PC-9 (cell line): ENCODE measurements around the gene CXCL10. TPM values are rescaled to one million over a fixed set of nuclear protein-coding genes. Genes with fewer than 3 reads are reported as not detected.

Experiments
- BruUV-seq: library from RNA; stranded (reverse); fragments of 400-500 nt; replicated peaks from 2 replicates; lab custom pipeline; 2021; lab: Mats Ljungman, UMichigan
- CTCF ChIA-PET: fragments of 300-600 bp; sonication (Branson Sonifier 250); formaldehyde crosslinking; loops from one replicate; lab custom pipeline; 2022; ENCODE audit warnings: antibody characterized with exemption; lab: Charles Lee
- POLR2A ChIA-PET: fragments of 300-600 bp; sonication (Branson Sonifier 250); formaldehyde crosslinking; loops from one replicate; lab custom pipeline; 2022; ENCODE audit warnings: antibody characterized with exemption; ENCODE audit not compliant: unreplicated experiment; lab: Charles Lee
- DNase-seq, 2 experiments: peaks; one replicate each; pipeline versions ENCODE4 v3.0.0 to v3.0.0-alpha.2; 2015 to 2022; ENCODE audit warnings: mixed read lengths in 1 of 2
- H2AFZ ChIP-seq: fragments of 200-600 bp; sonication (generic); 2 replicates; pipeline ENCODE4 v1.8.1; 2017; ENCODE audit warnings: antibody characterized with exemption
- H3F3A ChIP-seq: fragments of 200-600 bp; sonication (generic); 2 replicates; pipeline ENCODE4 v1.8.1; 2017; ENCODE audit warnings: antibody characterized with exemption, mild to moderate bottlenecking, low read depth; ENCODE audit not compliant: insufficient read depth
- H3K27ac ChIP-seq: fragments of 200-600 bp; sonication (generic); 2 replicates; pipeline ENCODE4 v1.6.1; 2016; ENCODE audit warnings: mixed run types
- H3K27me3 ChIP-seq: fragments of 200-600 bp; sonication (generic); 2 replicates; pipeline ENCODE4 v1.6.1; 2016; ENCODE audit warnings: low read depth, mixed run types; ENCODE audit not compliant: insufficient read depth
- H3K36me3 ChIP-seq: fragments of 200-600 bp; sonication (generic); 2 replicates; pipeline ENCODE4 v1.6.1; 2016; ENCODE audit warnings: low read depth, mixed run types
- H3K4me1 ChIP-seq: fragments of 200-600 bp; sonication (generic); replicated peaks from 2 replicates; pipeline ENCODE4 v1.6.1; 2016; ENCODE audit warnings: mixed run types; ENCODE audit not compliant: insufficient read depth
- H3K4me2 ChIP-seq: fragments of 200-600 bp; sonication (generic); 2 replicates; pipeline ENCODE4 v1.6.1; 2017; ENCODE audit warnings: mixed run types
- H3K4me3 ChIP-seq: fragments of 200-600 bp; sonication (generic); 2 replicates; pipeline ENCODE4 v1.6.1; 2016; ENCODE audit warnings: mixed run types
- H3K79me2 ChIP-seq: fragments of 200-600 bp; sonication (generic); 2 replicates; pipeline ENCODE4 v1.6.1; 2017; ENCODE audit warnings: low read depth, mixed run types
- H3K9me2 ChIP-seq: fragments of 200-600 bp; sonication (generic); 2 replicates; pipeline ENCODE4 v1.8.1; 2017; ENCODE audit warnings: mild to moderate bottlenecking; ENCODE audit not compliant: insufficient read depth
- H3K9me3 ChIP-seq: fragments of 200-600 bp; sonication (generic); 2 replicates; pipeline ENCODE4 v1.8.1; 2016; ENCODE audit warnings: low read depth; ENCODE audit not compliant: insufficient read depth
- H4K20me1 ChIP-seq: fragments of 200-600 bp; sonication (generic); 2 replicates; pipeline ENCODE4 v1.8.1; 2017; ENCODE audit not compliant: insufficient read depth
- EZH2 ChIP-seq: fragments of 200-600 bp; sonication (generic); IDR thresholded peaks from 2 replicates; pipeline ENCODE4 v1.8.0; 2017; ENCODE audit warnings: antibody characterized with exemption, low read depth
- intact Hi-C: fragments of 100-400 bp; cut with micrococcal nuclease; formaldehyde crosslinking; loops from one replicate; pipeline ENCODE4 v1.10.0; 2022; ENCODE audit not compliant: unreplicated experiment
- total RNA-seq: library from RNA; stranded (reverse); gene quantifications from 2 replicates; pipeline ENCODE4 v1.2.3, GENCODE V29; 2021
- TF ChIP-seq, protein P1 (sequence below): fragments of 200-600 bp; sonication (generic); conservative IDR thresholded peaks from 2 replicates; pipeline ENCODE4 v1.6.1; 2017; ENCODE audit warnings: mixed run types, antibody characterized with exemption, mild to moderate bottlenecking, moderate library complexity

Gene CXCL10
- total RNA-seq, 1 experiment from 2014 or later = not detected

DNA sequence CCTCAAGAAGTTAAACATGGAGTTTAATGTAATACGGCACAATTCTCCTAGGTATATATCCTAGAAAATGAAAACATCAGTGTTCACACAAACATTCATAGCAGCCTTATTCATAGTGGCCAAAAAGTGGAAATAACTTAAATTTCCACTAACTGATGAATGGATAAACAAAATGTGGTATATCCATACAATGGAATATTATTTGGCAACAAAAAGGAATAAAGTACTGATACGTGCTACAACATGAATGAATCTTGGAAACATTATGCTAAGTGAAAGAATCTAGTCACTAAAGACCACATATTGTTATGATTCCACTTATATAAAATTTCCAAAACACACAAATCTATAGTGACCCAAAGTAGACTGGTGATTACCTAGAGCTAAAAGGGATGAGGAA is 47.1 kb downstream of the CXCL10 start:
- peaks cover 10% of the 10 kb centered on the region for H3K36me3 ChIP-seq
- no peaks in the 10 kb centered on the region for H3K9me2 ChIP-seq
- no peaks in the 10 kb centered on the region for H3K79me2 ChIP-seq
- no peaks in the 10 kb centered on the region for H3K4me1 ChIP-seq
- H3K27me3 ChIP-seq = no peaks in the 10 kb centered on the region
- H3K4me2 ChIP-seq = no peak overlapping the region
- CTCF ChIA-PET = no interaction called here
- no peak for DNase-seq
- H3K27ac ChIP-seq = no peak overlapping the region
- H4K20me1 ChIP-seq = no peaks in the 10 kb centered on the region
- no peak overlapping the region for H3K4me3 ChIP-seq
- intact Hi-C loops = no loop called here
- POLR2A ChIA-PET = no interaction called here
- no peak overlapping the region for H2AFZ ChIP-seq
- no peaks in the 10 kb centered on the region for H3F3A ChIP-seq
- BruUV-seq = no TSS peak
- no peaks in the 10 kb centered on the region for H3K9me3 ChIP-seq
- TF ChIP-seq, protein P1, sequence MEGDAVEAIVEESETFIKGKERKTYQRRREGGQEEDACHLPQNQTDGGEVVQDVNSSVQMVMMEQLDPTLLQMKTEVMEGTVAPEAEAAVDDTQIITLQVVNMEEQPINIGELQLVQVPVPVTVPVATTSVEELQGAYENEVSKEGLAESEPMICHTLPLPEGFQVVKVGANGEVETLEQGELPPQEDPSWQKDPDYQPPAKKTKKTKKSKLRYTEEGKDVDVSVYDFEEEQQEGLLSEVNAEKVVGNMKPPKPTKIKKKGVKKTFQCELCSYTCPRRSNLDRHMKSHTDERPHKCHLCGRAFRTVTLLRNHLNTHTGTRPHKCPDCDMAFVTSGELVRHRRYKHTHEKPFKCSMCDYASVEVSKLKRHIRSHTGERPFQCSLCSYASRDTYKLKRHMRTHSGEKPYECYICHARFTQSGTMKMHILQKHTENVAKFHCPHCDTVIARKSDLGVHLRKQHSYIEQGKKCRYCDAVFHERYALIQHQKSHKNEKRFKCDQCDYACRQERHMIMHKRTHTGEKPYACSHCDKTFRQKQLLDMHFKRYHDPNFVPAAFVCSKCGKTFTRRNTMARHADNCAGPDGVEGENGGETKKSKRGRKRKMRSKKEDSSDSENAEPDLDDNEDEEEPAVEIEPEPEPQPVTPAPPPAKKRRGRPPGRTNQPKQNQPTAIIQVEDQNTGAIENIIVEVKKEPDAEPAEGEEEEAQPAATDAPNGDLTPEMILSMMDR = no peak
- no peak for TF ChIP-seq EZH2

DNA sequence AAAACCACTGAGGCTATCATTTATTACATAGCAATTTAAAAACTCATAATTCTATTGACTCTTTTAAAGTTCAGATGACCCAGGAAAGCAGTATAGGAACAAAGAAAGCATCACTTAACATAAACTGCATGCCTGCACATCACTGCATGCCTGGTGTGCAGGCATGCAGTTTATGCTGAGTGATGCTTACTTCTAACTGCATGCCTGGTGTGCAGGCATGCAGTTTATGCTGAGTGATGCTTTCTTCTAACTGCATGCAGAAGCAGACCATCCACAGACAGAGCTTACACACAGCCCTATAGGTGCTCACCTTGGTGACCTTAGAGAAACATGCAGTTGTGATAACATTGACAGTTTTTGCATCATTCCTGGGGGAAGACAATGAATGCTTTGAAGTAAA is 49.5 kb downstream of the CXCL10 start:
- intact Hi-C loops = no loop called here
- Histone ChIP-seq H3K4me3 (no peak overlapping the region), H3F3A (no peaks in the 10 kb centered on the region), H3K9me3 (no peaks in the 10 kb centered on the region), H4K20me1 (no peaks in the 10 kb centered on the region), H3K4me1 (no peaks in the 10 kb centered on the region), H3K27ac (no peak overlapping the region), H3K36me3 (peaks cover 16% of the 10 kb centered on the region), H3K4me2 (no peak overlapping the region), H3K9me2 (no peaks in the 10 kb centered on the region), H3K79me2 (no peaks in the 10 kb centered on the region), H3K27me3 (no peaks in the 10 kb centered on the region), H2AFZ (no peak overlapping the region)
- BruUV-seq = no TSS peak
- POLR2A ChIA-PET = no interaction called here
- CTCF ChIA-PET = no interaction called here
- TF ChIP-seq, protein P1 = no peak
- TF ChIP-seq EZH2 = no peak
- DNase-seq = no peak

Other genes starting within 250 kb of the CXCL10 start
- not detected in 2 replicates for gene PPEF2, start 121.0 kb downstream of the CXCL10 start, total RNA-seq
- 3.6 and 3.9 TPM in 2 replicates for gene NAAA, start 82.5 kb downstream of the CXCL10 start, total RNA-seq
- gene SDAD1, start 32.6 kb downstream of the CXCL10 start, total RNA-seq = 14.9 and 23.2 TPM in 2 replicates
- not detected in 2 replicates for gene CXCL9, start 16.0 kb downstream of the CXCL10 start, total RNA-seq
- not detected in 2 replicates for gene CXCL11, start 12.6 kb upstream of the CXCL10 start, total RNA-seq
- not detected in 2 replicates for gene ART3, start 51.2 kb upstream of the CXCL10 start, total RNA-seq
- 28.4 and 30.9 TPM in 2 replicates for gene NUP54, start 124.9 kb upstream of the CXCL10 start, total RNA-seq
- gene SCARB2, start 190.3 kb upstream of the CXCL10 start, total RNA-seq = 37.6 and 64.7 TPM in 2 replicates
- gene FAM47E, start 228.2 kb upstream of the CXCL10 start, total RNA-seq = 2.2 and 2.5 TPM in 2 replicates